Breast epithelium (tissue), 4 donors: ENCODE results near the gene CCL28. TPM values are rescaled to one million over a fixed set of nuclear protein-coding genes. Genes with fewer than 3 reads are reported as not detected.
"Not testable (repeated sequence)": the region's sequence is repeated elsewhere in the genome, so short reads cannot be mapped to it uniquely, and the experiment has no call there.

Experiments
- DNase-seq, 2 donors: peaks; one replicate each; pipeline ENCODE4 v3.0.0-alpha.2; 2019; ENCODE audit warnings: low spot score in 2 of 2
- H3K27ac ChIP-seq, 2 donors: fragments of 200-600 bp; sonication (generic) in 1 of 2; one replicate each; pipeline ENCODE4 v1.5.1; 2016 to 2019; ENCODE audit warnings: mild to moderate bottlenecking in 1 of 2
- H3K27me3 ChIP-seq, 2 donors: fragments of 200-600 bp; sonication (generic) in 1 of 2; one replicate each; pipeline versions ENCODE4 v1.5.1 to v1.6.0; 2017 to 2019; ENCODE audit warnings: control low read depth in 1 of 2, mild to moderate bottlenecking in 1 of 2
- H3K36me3 ChIP-seq: fragments of 200-600 bp; one replicate; pipeline ENCODE4 v1.5.1; 2019
- H3K4me1 ChIP-seq, 2 donors: fragments of 200-600 bp; sonication (generic); one replicate each; pipeline ENCODE4 v1.5.1; 2016 to 2019; ENCODE audit warnings: control low read depth in 1 of 2
- H3K4me3 ChIP-seq, 3 donors: fragments of 200-600 bp; sonication (generic); 1 replicate in 2 of 3; 2 replicates in 1 of 3; pipeline ENCODE4 v1.5.1; 2016 to 2019; ENCODE audit warnings: mild to moderate bottlenecking in 3 of 3, moderate library complexity in 2 of 3
- H3K9me3 ChIP-seq, 2 donors: fragments of 200-600 bp; sonication (generic) in 1 of 2; one replicate each; pipeline ENCODE4 v1.5.1; 2016 to 2019; ENCODE audit warnings: control low read depth in 1 of 2
- POLR2A ChIP-seq: fragments of 450-650 bp; IDR thresholded peaks from one replicate; pipeline ENCODE4 v1.6.1; 2016; ENCODE audit warnings: antibody characterized with exemption, mild to moderate bottlenecking, moderate library complexity
- POLR2AphosphoS5 ChIP-seq, 3 donors: sonication (generic); formaldehyde crosslinking; IDR thresholded peaks; one replicate each; pipeline ENCODE4 v1.6.1; 2017; ENCODE audit warnings: antibody characterized with exemption in 3 of 3
- intact Hi-C: fragments of 100-400 bp; cut with DNase I; formaldehyde crosslinking; loops from one replicate; pipeline ENCODE4 v1.15.1; 2023; ENCODE audit warnings: low total_unique reads
- total RNA-seq, 3 donors: library from RNA; depleted of rRNA; stranded (reverse); fragments of >200 nt; gene quantifications; one replicate each; pipeline ENCODE4 v1.1.0, GENCODE V29; 2016
- TF ChIP-seq, protein P1 (sequence below), 3 donors: fragments of 450-650 bp; IDR thresholded peaks; one replicate each; pipeline ENCODE4 v1.5.1; 2016 to 2017; ENCODE audit warnings: antibody characterized with exemption in 3 of 3, mild to moderate bottlenecking in 3 of 3, moderate library complexity in 3 of 3

The CCL28 gene
- total RNA-seq, 3 donors from 2014 or later, result 4.0 to 192 (median 53.4) TPM

DNA sequence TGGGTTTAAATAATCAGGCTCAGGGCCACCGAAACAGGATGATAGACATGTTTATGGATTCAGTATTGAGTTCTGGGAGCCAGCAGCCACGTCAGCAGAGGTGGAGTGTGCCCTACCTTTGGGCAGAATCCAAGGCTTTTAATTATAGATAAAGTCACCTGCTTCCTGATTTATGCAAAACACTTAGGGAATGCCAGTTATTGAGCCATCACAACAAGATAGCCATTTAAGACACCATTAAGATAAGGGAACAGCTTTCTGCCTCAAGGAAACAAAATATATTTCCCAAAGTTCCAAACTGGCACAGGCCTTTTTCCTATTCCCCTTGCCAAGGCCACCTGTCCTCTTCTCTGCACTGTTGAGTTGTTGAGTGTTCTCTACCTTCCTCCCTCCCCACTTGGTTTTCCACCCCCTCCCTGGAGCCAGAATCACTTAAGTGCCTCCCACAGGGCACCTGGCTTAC lies 2.4 kb downstream of the CCL28 start:
- peak overlapping the region in 2 of 3 donors; percentile 9 to 41 for H3K4me3 ChIP-seq
- H3K27me3 ChIP-seq, result no peaks in the 10 kb centered on the region
- no peak for DNase-seq
- H3K27ac ChIP-seq, result peak overlapping the region; percentile 71 to 79
- no peaks in the 10 kb centered on the region for H3K36me3 ChIP-seq
- intact Hi-C loops, result no loop called here
- no peaks in the 10 kb centered on the region for H3K9me3 ChIP-seq
- no peaks in the 10 kb centered on the region for H3K4me1 ChIP-seq
- TF ChIP-seq, protein P1, sequence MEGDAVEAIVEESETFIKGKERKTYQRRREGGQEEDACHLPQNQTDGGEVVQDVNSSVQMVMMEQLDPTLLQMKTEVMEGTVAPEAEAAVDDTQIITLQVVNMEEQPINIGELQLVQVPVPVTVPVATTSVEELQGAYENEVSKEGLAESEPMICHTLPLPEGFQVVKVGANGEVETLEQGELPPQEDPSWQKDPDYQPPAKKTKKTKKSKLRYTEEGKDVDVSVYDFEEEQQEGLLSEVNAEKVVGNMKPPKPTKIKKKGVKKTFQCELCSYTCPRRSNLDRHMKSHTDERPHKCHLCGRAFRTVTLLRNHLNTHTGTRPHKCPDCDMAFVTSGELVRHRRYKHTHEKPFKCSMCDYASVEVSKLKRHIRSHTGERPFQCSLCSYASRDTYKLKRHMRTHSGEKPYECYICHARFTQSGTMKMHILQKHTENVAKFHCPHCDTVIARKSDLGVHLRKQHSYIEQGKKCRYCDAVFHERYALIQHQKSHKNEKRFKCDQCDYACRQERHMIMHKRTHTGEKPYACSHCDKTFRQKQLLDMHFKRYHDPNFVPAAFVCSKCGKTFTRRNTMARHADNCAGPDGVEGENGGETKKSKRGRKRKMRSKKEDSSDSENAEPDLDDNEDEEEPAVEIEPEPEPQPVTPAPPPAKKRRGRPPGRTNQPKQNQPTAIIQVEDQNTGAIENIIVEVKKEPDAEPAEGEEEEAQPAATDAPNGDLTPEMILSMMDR (IDR thresholded peaks at IDR 0.05), result no peak
- no peak for TF ChIP-seq POLR2AphosphoS5 (IDR thresholded peaks at IDR 0.05)
- TF ChIP-seq POLR2A, result no peak

DNA sequence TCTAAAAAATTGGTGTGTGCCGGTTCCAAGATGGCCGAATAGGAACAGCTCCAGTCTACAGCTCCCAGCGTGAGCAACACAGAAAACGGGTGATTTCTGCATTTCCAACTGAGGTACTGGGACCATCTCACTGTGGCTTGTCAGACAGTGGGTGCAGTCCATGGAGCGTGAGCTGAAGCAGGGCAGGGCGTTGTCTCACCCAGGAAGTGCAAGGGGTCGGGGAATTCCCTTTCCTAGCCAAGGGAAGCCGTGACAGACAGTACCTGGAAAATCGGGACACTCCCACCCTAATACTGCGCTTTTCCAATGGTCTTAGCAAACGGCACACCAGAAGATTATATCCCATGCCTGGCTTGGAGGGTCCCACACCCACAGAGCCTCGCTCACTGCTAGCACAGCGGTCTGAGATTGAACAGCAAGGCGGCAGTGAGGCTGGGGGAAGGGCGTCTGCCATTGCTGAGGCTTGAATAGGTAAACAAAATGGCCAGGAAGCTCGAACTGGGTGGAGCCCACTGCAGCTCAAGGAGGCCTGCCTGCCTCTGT lies 9.6 kb downstream of the CCL28 start:
- H3K27me3 ChIP-seq, intact Hi-C loops, H3K4me1 ChIP-seq, DNase-seq, H3K4me3 ChIP-seq, H3K9me3 ChIP-seq, H3K27ac ChIP-seq, H3K36me3 ChIP-seq: not testable (repeated sequence)

DNA sequence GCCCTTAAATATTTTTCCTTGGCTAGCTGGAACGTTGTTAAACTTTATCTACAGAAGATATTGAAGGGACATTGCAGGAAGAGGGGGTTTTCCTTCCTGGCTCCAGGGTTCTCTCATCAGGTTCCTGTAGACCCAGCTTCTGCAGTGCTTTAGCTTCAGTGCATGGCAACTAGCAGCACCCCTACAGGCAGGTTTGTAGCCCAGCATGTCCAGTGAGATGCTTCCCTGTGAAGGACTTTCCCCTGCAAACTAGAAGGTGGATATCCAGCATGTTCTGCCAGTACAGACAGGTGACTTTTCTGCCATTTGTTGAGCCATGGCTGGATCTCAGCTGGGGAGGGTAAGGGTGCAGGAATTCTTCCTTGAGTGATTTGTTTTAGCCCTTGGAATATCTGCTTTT lies 10.4 kb downstream of the CCL28 start:
- TF ChIP-seq POLR2A (no peak), POLR2AphosphoS5 (IDR thresholded peaks at IDR 0.05) (no peak)
- TF ChIP-seq, protein P1 (IDR thresholded peaks at IDR 0.05), result no peak

DNA sequence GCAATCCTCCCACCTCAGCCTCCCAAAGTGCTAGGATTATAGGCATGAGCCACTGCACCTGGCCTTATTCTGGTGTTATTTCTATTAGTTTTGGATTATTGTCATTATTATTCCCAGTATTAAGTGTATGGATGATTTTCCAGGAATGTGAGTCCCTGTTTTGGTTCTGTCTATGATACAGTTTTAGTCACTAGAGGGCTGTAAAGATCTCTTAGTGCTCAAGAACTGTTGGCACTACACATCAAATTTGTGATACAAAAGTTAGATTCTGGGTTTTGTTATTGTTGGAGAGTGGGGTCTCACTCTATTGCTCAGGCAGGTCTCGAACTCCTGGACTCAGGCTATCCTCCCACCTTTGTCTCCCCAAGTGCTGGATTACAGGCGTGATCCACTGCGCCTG lies 12.1 kb downstream of the CCL28 start:
- Histone ChIP-seq H3K27me3 (no peaks in the 10 kb centered on the region), H3K4me1 (no peaks in the 10 kb centered on the region), H3K9me3 (no peaks in the 10 kb centered on the region), H3K27ac (no peak overlapping the region), H3K4me3 (no peak overlapping the region), H3K36me3 (no peaks in the 10 kb centered on the region)
- TF ChIP-seq POLR2A (no peak), POLR2AphosphoS5 (IDR thresholded peaks at IDR 0.05) (no peak)
- TF ChIP-seq, protein P1 (IDR thresholded peaks at IDR 0.05), result no peak
- intact Hi-C loops, result no loop called here
- no peak for DNase-seq

More for the DNA sequence above, 10.4 kb downstream of the CCL28 start:
- no peaks in the 10 kb centered on the region for H3K4me1 ChIP-seq
- intact Hi-C loops, result no loop called here
- no peak overlapping the region for H3K27ac ChIP-seq
- H3K9me3 ChIP-seq, result no peaks in the 10 kb centered on the region
- H3K36me3 ChIP-seq, result no peaks in the 10 kb centered on the region
- H3K27me3 ChIP-seq, result no peaks in the 10 kb centered on the region
- DNase-seq, result no peak
- no peak overlapping the region for H3K4me3 ChIP-seq

DNA sequence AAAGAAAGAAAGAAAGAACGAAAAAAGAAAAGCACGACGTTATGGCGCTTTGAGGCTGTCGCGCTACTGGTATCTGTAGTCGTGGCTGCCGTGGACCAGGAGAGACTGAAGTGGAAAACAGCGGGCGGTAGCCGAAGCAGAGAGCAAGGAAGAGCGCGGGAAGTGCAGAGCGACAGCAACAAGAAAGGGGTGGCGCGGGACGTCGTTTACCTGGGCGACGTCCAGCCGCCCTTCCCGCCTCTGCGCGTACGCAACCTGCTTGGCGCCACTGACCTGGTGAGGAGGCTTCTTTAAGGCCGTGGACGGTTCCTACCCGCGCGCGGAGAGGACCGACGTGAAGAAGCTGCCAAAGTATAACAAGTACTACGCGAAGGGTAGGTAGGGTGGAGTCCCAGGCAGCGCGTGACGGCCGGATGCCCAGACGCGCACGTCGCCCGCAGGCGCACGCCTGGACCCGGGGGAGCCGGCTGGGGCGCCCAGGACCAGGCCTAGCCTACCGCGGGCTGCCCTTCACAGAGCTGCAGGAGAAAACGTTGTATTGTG lies 15.4 kb downstream of the CCL28 start:
- Histone ChIP-seq H3K36me3 (no peaks in the 10 kb centered on the region), H3K9me3 (no peaks in the 10 kb centered on the region), H3K27ac (peak overlapping the region; percentile 59 to 75), H3K4me3 (peak overlapping the region; percentile 54 to 72 (median 59)), H3K27me3 (no peaks in the 10 kb centered on the region), H3K4me1 (no peaks in the 10 kb centered on the region)
- peak in 1 of 3 donors; percentile 26 for TF ChIP-seq POLR2AphosphoS5 (IDR thresholded peaks at IDR 0.05)
- TF ChIP-seq, protein P1 (IDR thresholded peaks at IDR 0.05), result no peak
- DNase-seq, result peak; percentile 41 to 60
- intact Hi-C loops, result loop anchor here (5.0 kb wide), 1 partner anchor 450 kb away; no protein-coding TSS in a partner anchor
